Measurements from ENCODE around the gene MYO5A.

Gene MYO5A

DNA sequence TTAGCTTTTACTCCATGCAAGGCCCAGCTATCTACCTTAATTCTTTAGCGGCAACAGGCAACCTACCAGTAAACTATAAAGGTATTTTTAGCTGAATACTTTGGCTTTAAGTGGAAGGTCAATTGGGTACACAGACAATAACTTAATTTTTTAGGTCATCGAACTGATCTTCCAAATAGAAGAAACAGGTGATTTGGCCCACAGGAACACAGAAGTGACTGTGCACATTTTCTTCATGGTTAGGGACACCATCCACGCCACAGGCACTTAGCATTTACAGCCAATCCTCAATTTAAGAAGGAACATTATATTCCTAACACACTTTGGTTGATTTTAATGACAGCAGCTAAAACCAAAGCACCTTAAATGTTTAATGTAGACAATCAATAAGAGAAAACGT lies 38.2 kb upstream of the MYO5A start:
- H3K4me3 ChIP-seq (ENCODE audit: low read depth, low read length) = peak overlapping the region; percentile 78
- TF ChIP-seq MYC (IDR thresholded peaks at IDR 0.05; ENCODE audit: low read depth, low read length) (no peak), MAX (IDR thresholded peaks at IDR 0.05; ENCODE audit: low read depth, low read length) (no peak), POLR2A (IDR thresholded peaks at IDR 0.05; ENCODE audit: extremely low read depth, insufficient read length) (no peak)
- TF ChIP-seq, protein P1, sequence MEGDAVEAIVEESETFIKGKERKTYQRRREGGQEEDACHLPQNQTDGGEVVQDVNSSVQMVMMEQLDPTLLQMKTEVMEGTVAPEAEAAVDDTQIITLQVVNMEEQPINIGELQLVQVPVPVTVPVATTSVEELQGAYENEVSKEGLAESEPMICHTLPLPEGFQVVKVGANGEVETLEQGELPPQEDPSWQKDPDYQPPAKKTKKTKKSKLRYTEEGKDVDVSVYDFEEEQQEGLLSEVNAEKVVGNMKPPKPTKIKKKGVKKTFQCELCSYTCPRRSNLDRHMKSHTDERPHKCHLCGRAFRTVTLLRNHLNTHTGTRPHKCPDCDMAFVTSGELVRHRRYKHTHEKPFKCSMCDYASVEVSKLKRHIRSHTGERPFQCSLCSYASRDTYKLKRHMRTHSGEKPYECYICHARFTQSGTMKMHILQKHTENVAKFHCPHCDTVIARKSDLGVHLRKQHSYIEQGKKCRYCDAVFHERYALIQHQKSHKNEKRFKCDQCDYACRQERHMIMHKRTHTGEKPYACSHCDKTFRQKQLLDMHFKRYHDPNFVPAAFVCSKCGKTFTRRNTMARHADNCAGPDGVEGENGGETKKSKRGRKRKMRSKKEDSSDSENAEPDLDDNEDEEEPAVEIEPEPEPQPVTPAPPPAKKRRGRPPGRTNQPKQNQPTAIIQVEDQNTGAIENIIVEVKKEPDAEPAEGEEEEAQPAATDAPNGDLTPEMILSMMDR (IDR thresholded peaks at IDR 0.05; ENCODE audit: low read depth, low read length) = no peak
- DNase-seq (ENCODE audit: low read depth) = peak; percentile 25

GRCh38 chr15:52565417-52566358 lies 37.0 kb upstream of the MYO5A start:
- DNase-seq (ENCODE audit: low read depth) = peak; percentile 60
- H3K4me3 ChIP-seq (ENCODE audit: low read depth, low read length) = peak overlapping the region; percentile 78
- peak; percentile 62; the same call in 1 of the 2 replicates for TF ChIP-seq MYC (IDR thresholded peaks at IDR 0.05; ENCODE audit: low read depth, low read length)
- peak; percentile 84 for TF ChIP-seq MAX (IDR thresholded peaks at IDR 0.05; ENCODE audit: low read depth, low read length)

DNA sequence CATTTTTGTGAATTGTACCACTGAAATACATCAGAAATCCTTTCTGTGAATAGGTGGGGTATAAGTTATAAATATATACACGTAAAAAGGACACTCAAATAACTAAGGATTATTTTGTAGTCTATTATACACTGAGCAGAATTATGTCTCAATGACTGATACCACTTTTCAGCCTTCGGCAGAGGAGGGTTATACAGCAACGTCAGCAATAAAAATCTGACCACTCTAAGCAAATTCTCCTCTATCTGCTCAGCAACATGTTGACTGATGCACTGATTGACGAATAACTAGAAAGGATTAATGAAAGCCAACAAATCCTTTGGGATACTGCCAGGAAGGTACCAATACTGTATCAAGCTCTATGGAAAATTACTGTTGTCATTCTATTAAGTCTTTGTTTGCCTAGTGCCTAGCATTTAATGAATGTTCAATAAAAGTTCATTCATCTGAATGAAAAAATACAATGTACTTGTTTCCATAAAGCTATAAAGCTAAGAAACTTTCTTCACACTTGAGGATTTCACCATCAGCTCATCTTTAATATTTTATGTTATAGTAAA lies 34.9 kb upstream of the MYO5A start:
- TF ChIP-seq, protein P1 (IDR thresholded peaks at IDR 0.05; ENCODE audit: low read depth, low read length) = no peak
- TF ChIP-seq MYC (IDR thresholded peaks at IDR 0.05; ENCODE audit: low read depth, low read length) (no peak), POLR2A (IDR thresholded peaks at IDR 0.05; ENCODE audit: extremely low read depth, insufficient read length) (no peak), MAX (IDR thresholded peaks at IDR 0.05; ENCODE audit: low read depth, low read length) (no peak)
- no peak overlapping the region for H3K4me3 ChIP-seq (ENCODE audit: low read depth, low read length)
- no peak for DNase-seq (ENCODE audit: low read depth)

GRCh38 chr15:52559575-52559974 lies 30.9 kb upstream of the MYO5A start:
- no peak overlapping the region for H3K4me3 ChIP-seq (ENCODE audit: low read depth, low read length)
- TF ChIP-seq MYC (IDR thresholded peaks at IDR 0.05; ENCODE audit: low read depth, low read length) = no peak
- TF ChIP-seq MAX (IDR thresholded peaks at IDR 0.05; ENCODE audit: low read depth, low read length) = no peak
- TF ChIP-seq POLR2A (IDR thresholded peaks at IDR 0.05; ENCODE audit: extremely low read depth, insufficient read length) = no peak
- TF ChIP-seq, protein P1 (IDR thresholded peaks at IDR 0.05; ENCODE audit: low read depth, low read length) = no peak
- no peak for DNase-seq (ENCODE audit: low read depth)

DNA sequence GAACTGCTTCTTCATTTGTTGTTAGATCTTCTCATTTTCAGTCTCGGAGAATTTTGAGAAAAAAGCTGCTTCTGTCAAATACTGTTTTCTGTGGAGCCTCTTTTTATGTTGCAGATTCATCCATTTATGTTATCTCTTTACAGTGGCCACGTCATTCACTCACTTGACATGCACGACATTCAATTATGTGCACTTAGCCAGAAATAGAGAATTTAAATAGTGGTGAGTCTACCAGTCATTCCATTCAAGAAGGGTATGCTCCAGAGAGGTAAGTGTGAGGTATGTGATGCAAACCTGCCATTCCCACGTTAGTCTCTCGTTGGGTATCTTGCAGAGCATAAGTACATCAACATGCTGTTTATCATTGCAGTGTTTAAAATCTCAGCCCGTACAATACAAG lies 30.3 kb upstream of the MYO5A start:
- no peak for DNase-seq (ENCODE audit: low read depth)
- no peak for TF ChIP-seq MYC (IDR thresholded peaks at IDR 0.05; ENCODE audit: low read depth, low read length)
- no peak for TF ChIP-seq MAX (IDR thresholded peaks at IDR 0.05; ENCODE audit: low read depth, low read length)
- TF ChIP-seq, protein P1 (IDR thresholded peaks at IDR 0.05; ENCODE audit: low read depth, low read length) = no peak
- TF ChIP-seq POLR2A (IDR thresholded peaks at IDR 0.05; ENCODE audit: extremely low read depth, insufficient read length) = no peak
- H3K4me3 ChIP-seq (ENCODE audit: low read depth, low read length) = no peak overlapping the region

GRCh38 chr15:52558196-52558595 lies 29.5 kb upstream of the MYO5A start:
- H3K4me3 ChIP-seq (ENCODE audit: low read depth, low read length) = no peak overlapping the region
- TF ChIP-seq POLR2A (IDR thresholded peaks at IDR 0.05; ENCODE audit: extremely low read depth, insufficient read length) = no peak
- TF ChIP-seq MAX (IDR thresholded peaks at IDR 0.05; ENCODE audit: low read depth, low read length) = no peak
- TF ChIP-seq, protein P1 (IDR thresholded peaks at IDR 0.05; ENCODE audit: low read depth, low read length) = no peak
- TF ChIP-seq MYC (IDR thresholded peaks at IDR 0.05; ENCODE audit: low read depth, low read length) = no peak
- peak; percentile 29 for DNase-seq (ENCODE audit: low read depth)

All from NB4 (cell line).